HepG2 (cell line): ENCODE data around the gene ACP2. TPM values are rescaled to one million over a fixed set of nuclear protein-coding genes. Genes with fewer than 3 reads are reported as not detected.

Experiments used
- ATRX ChIP-seq: sonication (generic); formaldehyde crosslinking; IDR thresholded peaks from 2 replicates; pipeline ENCODE4 v1.4.0; 2020; ENCODE audit warnings: missing genetic modification reagents, borderline replicate concordance
- DRAP1 ChIP-seq: IDR thresholded peaks from 2 replicates; pipeline ENCODE4 v1.6.1; 2016; ENCODE audit warnings: missing genetic modification reagents, missing compliant biosample characterization
- EZH2 ChIP-seq: conservative IDR thresholded peaks from 2 replicates; pipeline ENCODE4 v1.6.1; 2012; ENCODE audit warnings: mild to moderate bottlenecking, low read depth, low read length, moderate library complexity
- FOXA1 ChIP-seq, 2 experiments: fragments of 450-650 bp in 1 of 2; sonication (generic) in 1 of 2; formaldehyde crosslinking in 1 of 2; IDR thresholded peaks; 2 replicates each; pipeline versions ENCODE4 v1.4.0 to v1.6.1; 2016 to 2020; ENCODE audit warnings: missing genetic modification reagents in 1 of 2
- HNRNPK ChIP-seq: fragments of 200-400 bp; formaldehyde crosslinking; IDR thresholded peaks from 2 replicates; pipeline ENCODE4 v1.6.1; 2018; ENCODE audit warnings: low read length, low read depth, moderate library complexity, mild to moderate bottlenecking; ENCODE audit not compliant: poor library complexity, severe bottlenecking
- KAT2B ChIP-seq: fragments of 150-350 bp; IDR thresholded peaks from 2 replicates; pipeline ENCODE4 v1.6.1; 2014; ENCODE audit warnings: low read depth, low read length, borderline replicate concordance
- LRRFIP1 ChIP-seq: sonication (generic); formaldehyde crosslinking; conservative IDR thresholded peaks from 2 replicates; pipeline ENCODE4 v1.4.0; 2020; ENCODE audit warnings: missing genetic modification reagents
- NFATC3 ChIP-seq: sonication (generic); formaldehyde crosslinking; IDR thresholded peaks from 2 replicates; pipeline ENCODE4 v1.5.1; 2020; ENCODE audit warnings: mild to moderate bottlenecking, missing genetic modification reagents
- RFXANK ChIP-seq: IDR thresholded peaks from 2 replicates; pipeline ENCODE4 v1.6.1; 2016
- RNF219 ChIP-seq: sonication (generic); formaldehyde crosslinking; IDR thresholded peaks from 2 replicates; pipeline ENCODE4 v1.5.0; 2020; ENCODE audit warnings: mild to moderate bottlenecking, missing genetic modification reagents
- TEAD3 ChIP-seq: optimal IDR thresholded peaks from 2 replicates; pipeline ENCODE3; 2016; ENCODE audit warnings: borderline replicate concordance
- TEF ChIP-seq: sonication (generic); formaldehyde crosslinking; IDR thresholded peaks from 2 replicates; pipeline ENCODE4 v1.5.0; 2020; ENCODE audit warnings: missing genetic modification reagents
- ZBTB20 ChIP-seq: sonication (generic); formaldehyde crosslinking; IDR thresholded peaks from 2 replicates; pipeline ENCODE4 v1.8.1; 2023; ENCODE audit warnings: missing genetic modification reagents, low read depth, mild to moderate bottlenecking, borderline replicate concordance
- ZBTB26 ChIP-seq: IDR thresholded peaks from 2 replicates; pipeline ENCODE4 v1.6.1; 2016; ENCODE audit warnings: missing compliant biosample characterization, missing genetic modification reagents, borderline replicate concordance
- ZBTB42 ChIP-seq: sonication (generic); formaldehyde crosslinking; IDR thresholded peaks from 2 replicates; pipeline ENCODE4 v1.5.0; 2020; ENCODE audit warnings: mild to moderate bottlenecking, missing genetic modification reagents
- ZIK1 ChIP-seq: sonication (generic); formaldehyde crosslinking; IDR thresholded peaks from 2 replicates; pipeline ENCODE4 v1.5.0; 2020; ENCODE audit warnings: mild to moderate bottlenecking, low read depth, missing genetic modification reagents, borderline replicate concordance
- ZNF136 ChIP-seq: sonication (generic); formaldehyde crosslinking; IDR thresholded peaks from 2 replicates; pipeline ENCODE4 v1.8.1; 2022; ENCODE audit warnings: low read depth, mild to moderate bottlenecking, moderate library complexity, missing genetic modification reagents
- ZNF432 ChIP-seq: sonication (generic); formaldehyde crosslinking; IDR thresholded peaks from 2 replicates; pipeline ENCODE4 v1.5.0; 2020; ENCODE audit warnings: missing genetic modification reagents, mild to moderate bottlenecking, borderline replicate concordance
- ZNF724P ChIP-seq: sonication (generic); formaldehyde crosslinking; IDR thresholded peaks from 2 replicates; pipeline ENCODE4 v1.8.0; 2022; ENCODE audit warnings: missing genetic modification reagents, borderline replicate concordance
- polyA plus RNA-seq, 8 experiments: library from polyadenylated mRNA; depleted of rRNA in 3 of 8; stranded (reverse) in 7 of 8; unstranded in 1 of 8; fragments of >200 nt; fragmentation: Illumina TruSeq in 4 of 8; extraction: Trizol in 4 of 8; gene quantifications; 2 replicates each; pipeline versions ENCODE4 v1.2.1 to v1.2.3, GENCODE V29; 2011 to 2016; ENCODE audit warnings: low read depth in 4 of 8, missing spikeins in 1 of 8, mixed read lengths in 1 of 8; ENCODE audit not compliant: insufficient read depth in 1 of 8
- total RNA-seq, 5 experiments: library from RNA; depleted of rRNA; stranded (reverse); fragments of >200 nt; fragmentation: Illumina TruSeq; extraction: Trizol; gene quantifications; 2 replicates each; pipeline ENCODE4 v1.2.3, GENCODE V29; 2016; ENCODE audit warnings: low read depth in 1 of 5

Gene ACP2
- total and polyA plus RNA-seq, 2 of the 13 experiments (the other 11 are each of a cell fraction or from before 2014, with no cell fraction given): 17.7 to 20.2 TPM

GRCh38 chr11:47270331-47271271, 22.0 kb upstream of the ACP2 start (continued):
- no peak for TF ChIP-seq ATRX (CRISPR knock-in tag)
- no peak for TF ChIP-seq TEF (CRISPR knock-in tag)
- TF ChIP-seq ZBTB20: no peak
- TF ChIP-seq ZIK1 (CRISPR knock-in tag): no peak
- TF ChIP-seq NFATC3 (CRISPR knock-in tag): no peak
- no peak for TF ChIP-seq ZNF432 (CRISPR knock-in tag)
- TF ChIP-seq LRRFIP1 (CRISPR knock-in tag): no peak
- no peak for TF ChIP-seq KAT2B
- TF ChIP-seq RNF219: no peak
- no peak for TF ChIP-seq ZBTB26 (CRISPR knock-in tag)
- TF ChIP-seq FOXA1 (IDR thresholded peaks at IDR 0.05): no peak
- 0 out of 2 replicates have a peak, but pooled peaks have one; percentile 41 for TF ChIP-seq FOXA1 (CRISPR knock-in tag; IDR thresholded peaks at IDR 0.05)
- TF ChIP-seq DRAP1 (CRISPR knock-in tag): no peak
- TF ChIP-seq TEAD3 (CRISPR knock-in tag): peak; percentile 24
- peak; percentile 3 for TF ChIP-seq HNRNPK
- TF ChIP-seq ZBTB42: no peak
- no peak for TF ChIP-seq EZH2
- no peak for TF ChIP-seq ZNF724P (CRISPR knock-in tag)
- 0 out of 2 replicates have a peak, but pooled peaks have one; percentile 23 for TF ChIP-seq ZNF136 (CRISPR knock-in tag)
- no peak for TF ChIP-seq RFXANK (CRISPR knock-in tag)
